ENCODE data around the gene BTAF1. TPM values are rescaled to one million over a fixed set of nuclear protein-coding genes. Genes with fewer than 3 reads are reported as not detected.

BTAF1 gene
- total RNA-seq, 1 experiment from 2014 or later, result 33.8 TPM

- DNase-seq (ENCODE audit: low read depth, low spot score) (no peak), ATAC-seq (no peak)
- intact Hi-C loops (cut with micrococcal nuclease; ENCODE audit: unreplicated experiment) (no loop called here), in situ Hi-C loops (cut with HindIII; ENCODE audit: low pct_unique_long_range_greater_than_20kb, low sequenced_read_pairs) (no loop called here)
- no peak for TF ChIP-seq CTCF (IDR thresholded peaks at IDR 0.05)
- no peak for TF ChIP-seq TCF7L2 (IDR thresholded peaks at IDR 0.05; ENCODE audit: low read depth, low read length)
- ChIA-PET CTCF (no interaction called here), POLR2A (no interaction called here)
- Histone ChIP-seq H3K36me3 (ENCODE audit: control insufficient read depth, insufficient read depth, low read length) (peaks cover 21% of the 10 kb centered on the region), H3K9me3 (ENCODE audit: control insufficient read depth, insufficient read depth, low read depth, low read length) (no peaks in the 10 kb centered on the region), H3K4me3 (ENCODE audit: low read depth in 2 of 2, low read length in 2 of 2) (no peak overlapping the region), H3K27me3 (ENCODE audit: control insufficient read depth, insufficient read depth, low read length) (no peaks in the 10 kb centered on the region), H3K27ac (ENCODE audit: low read length) (no peak overlapping the region), H3K4me1 (ENCODE audit: control insufficient read depth, insufficient read depth, low read length) (no peaks in the 10 kb centered on the region)
- TSS peak; percentile 22 for BruUV-seq (replicated peaks)
Measured at GRCh38 chr10:91953600-91954160, 30.1 kb downstream of the BTAF1 start.

GRCh38 chr10:91955114-91955513 is 31.5 kb downstream of the BTAF1 start:
- no peaks in the 10 kb centered on the region for H3K9me3 ChIP-seq (ENCODE audit: control insufficient read depth, insufficient read depth, low read depth, low read length)
- no peak overlapping the region for H3K27ac ChIP-seq (ENCODE audit: low read length)
- TSS peak; percentile 8 for BruUV-seq (replicated peaks)
- TF ChIP-seq REST (IDR thresholded peaks at IDR 0.05; ENCODE audit: insufficient read depth in 1 of 2, low read depth in 2 of 2, low read length in 1 of 2) (no peak), CTCF (IDR thresholded peaks at IDR 0.05) (no peak)
- CTCF ChIA-PET, result no interaction called here
- no peak overlapping the region for H3K4me3 ChIP-seq (ENCODE audit: low read depth in 2 of 2, low read length in 2 of 2)
- ATAC-seq, result no peak
- no peak for DNase-seq (ENCODE audit: low read depth, low spot score)
- no peaks in the 10 kb centered on the region for H3K27me3 ChIP-seq (ENCODE audit: control insufficient read depth, insufficient read depth, low read length)
- H3K4me1 ChIP-seq (ENCODE audit: control insufficient read depth, insufficient read depth, low read length), result no peaks in the 10 kb centered on the region
- POLR2A ChIA-PET, result no interaction called here
- intact Hi-C loops (cut with micrococcal nuclease; ENCODE audit: unreplicated experiment) (no loop called here), in situ Hi-C loops (cut with HindIII; ENCODE audit: low pct_unique_long_range_greater_than_20kb, low sequenced_read_pairs) (no loop called here)
- peaks cover 32% of the 10 kb centered on the region for H3K36me3 ChIP-seq (ENCODE audit: control insufficient read depth, insufficient read depth, low read length)

GRCh38 chr10:91957091-91957490 is 33.5 kb downstream of the BTAF1 start:
- POLR2A ChIA-PET, result no interaction called here

More at GRCh38 chr10:91957091-91957490, 33.5 kb downstream of the BTAF1 start:
- CTCF ChIA-PET, result no interaction called here
- BruUV-seq (replicated peaks), result no TSS peak
- no peaks in the 10 kb centered on the region for H3K4me1 ChIP-seq (ENCODE audit: control insufficient read depth, insufficient read depth, low read length)
- no peak overlapping the region for H3K27ac ChIP-seq (ENCODE audit: low read length)
- no peaks in the 10 kb centered on the region for H3K9me3 ChIP-seq (ENCODE audit: control insufficient read depth, insufficient read depth, low read depth, low read length)
- H3K27me3 ChIP-seq (ENCODE audit: control insufficient read depth, insufficient read depth, low read length), result no peaks in the 10 kb centered on the region
- H3K4me3 ChIP-seq (ENCODE audit: low read depth in 2 of 2, low read length in 2 of 2), result no peak overlapping the region
- intact Hi-C loops (cut with micrococcal nuclease; ENCODE audit: unreplicated experiment), result no loop called here
- no peak for ATAC-seq
- in situ Hi-C loops (cut with HindIII; ENCODE audit: low pct_unique_long_range_greater_than_20kb, low sequenced_read_pairs), result no loop called here
- TF ChIP-seq POLR2AphosphoS5 (IDR thresholded peaks at IDR 0.05; ENCODE audit: low read depth, low read length), result no peak
- no peak for TF ChIP-seq SIN3A (IDR thresholded peaks at IDR 0.05; ENCODE audit: borderline replicate concordance, insufficient read depth, low read depth, low read length)
- TF ChIP-seq TCF7L2 (IDR thresholded peaks at IDR 0.05; ENCODE audit: low read depth, low read length), result no peak
- TF ChIP-seq REST (IDR thresholded peaks at IDR 0.05; ENCODE audit: insufficient read depth in 1 of 2, low read depth in 2 of 2, low read length in 1 of 2), result no peak
- TF ChIP-seq CTCF (IDR thresholded peaks at IDR 0.05), result no peak
- no peak for DNase-seq (ENCODE audit: low read depth, low spot score)
- H3K36me3 ChIP-seq (ENCODE audit: control insufficient read depth, insufficient read depth, low read length), result peaks cover 35% of the 10 kb centered on the region

Data from Panc1 (cell line).